ENCODE results near the gene C1QL3. TPM values are rescaled to one million over a fixed set of nuclear protein-coding genes. Genes with fewer than 3 reads are reported as not detected.

Gene C1QL3
- total and polyA plus RNA-seq, 9 donors, result 0.07 to 0.11 TPM; not detected in 7

DNA sequence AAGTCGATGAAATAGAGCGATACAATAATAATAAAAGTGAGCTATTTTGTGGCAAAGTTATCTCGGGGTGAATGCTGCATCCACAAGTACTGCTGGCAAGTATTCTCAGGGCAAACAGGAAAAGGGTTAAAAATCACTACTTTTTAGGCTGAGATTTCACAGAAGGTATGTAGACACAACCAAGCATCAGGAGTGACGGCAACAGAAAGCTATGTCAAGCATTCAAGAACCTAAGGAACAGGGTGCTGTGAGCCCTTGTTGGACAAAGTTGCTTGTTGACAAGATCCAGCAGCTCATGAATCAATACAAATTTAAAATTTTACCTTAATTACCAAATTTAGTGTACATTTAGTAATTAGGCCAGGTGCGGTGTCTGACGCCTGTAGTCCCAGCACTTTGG lies 41.2 kb upstream of the C1QL3 start:
- WGBS, 3 donors, result 74 to 80% (median 79%) methylated on average over 6 of the region's 6 CpGs
- Histone ChIP-seq H3K27ac (no peak overlapping the region), H3K27me3 (no peaks in the 10 kb centered on the region), H3K4me3 (no peak overlapping the region), H3K4me1 (ENCODE audit: insufficient read depth) (no peaks in the 10 kb centered on the region), H3K36me3 (no peaks in the 10 kb centered on the region), H3K9me3 (no peaks in the 10 kb centered on the region)
- intact Hi-C loops (cut with DNase I), result no loop called here
- TF ChIP-seq POLR2A (IDR thresholded peaks at IDR 0.05), result no peak
- TF ChIP-seq, protein P1, sequence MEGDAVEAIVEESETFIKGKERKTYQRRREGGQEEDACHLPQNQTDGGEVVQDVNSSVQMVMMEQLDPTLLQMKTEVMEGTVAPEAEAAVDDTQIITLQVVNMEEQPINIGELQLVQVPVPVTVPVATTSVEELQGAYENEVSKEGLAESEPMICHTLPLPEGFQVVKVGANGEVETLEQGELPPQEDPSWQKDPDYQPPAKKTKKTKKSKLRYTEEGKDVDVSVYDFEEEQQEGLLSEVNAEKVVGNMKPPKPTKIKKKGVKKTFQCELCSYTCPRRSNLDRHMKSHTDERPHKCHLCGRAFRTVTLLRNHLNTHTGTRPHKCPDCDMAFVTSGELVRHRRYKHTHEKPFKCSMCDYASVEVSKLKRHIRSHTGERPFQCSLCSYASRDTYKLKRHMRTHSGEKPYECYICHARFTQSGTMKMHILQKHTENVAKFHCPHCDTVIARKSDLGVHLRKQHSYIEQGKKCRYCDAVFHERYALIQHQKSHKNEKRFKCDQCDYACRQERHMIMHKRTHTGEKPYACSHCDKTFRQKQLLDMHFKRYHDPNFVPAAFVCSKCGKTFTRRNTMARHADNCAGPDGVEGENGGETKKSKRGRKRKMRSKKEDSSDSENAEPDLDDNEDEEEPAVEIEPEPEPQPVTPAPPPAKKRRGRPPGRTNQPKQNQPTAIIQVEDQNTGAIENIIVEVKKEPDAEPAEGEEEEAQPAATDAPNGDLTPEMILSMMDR (IDR thresholded peaks at IDR 0.05), result no peak
- no peak for TF ChIP-seq EP300 (IDR thresholded peaks at IDR 0.05)
- no peak for DNase-seq

DNA sequence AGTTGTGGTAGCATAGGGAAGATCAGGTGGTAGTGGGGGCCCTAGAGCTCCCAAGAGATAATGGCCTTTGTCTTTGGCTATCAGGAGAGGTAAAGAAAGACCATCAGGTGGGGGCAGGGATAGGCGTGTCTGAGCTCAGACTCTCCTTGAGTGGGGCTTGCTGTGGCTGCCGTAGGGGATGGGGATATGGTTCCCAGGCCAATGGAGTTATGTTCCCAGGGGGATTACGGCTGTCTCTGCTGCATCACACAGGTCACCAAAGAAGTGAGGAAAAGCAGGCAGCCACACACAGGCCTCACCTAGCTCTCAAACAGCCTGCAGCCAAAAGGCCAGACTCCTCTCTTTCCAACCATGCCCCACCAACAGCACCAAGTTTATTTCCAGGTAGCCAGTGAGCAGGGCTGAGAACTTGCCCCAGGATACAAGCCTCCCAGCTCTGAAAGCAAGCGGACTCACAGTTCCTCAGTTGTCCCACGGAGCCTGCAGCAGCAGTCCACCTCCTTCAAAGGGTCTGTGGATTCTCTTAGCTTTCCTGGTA lies 37.6 kb upstream of the C1QL3 start:
- no peak overlapping the region for H3K4me3 ChIP-seq
- intact Hi-C loops (cut with DNase I), result no loop called here
- no peak overlapping the region for H3K27ac ChIP-seq
- H3K36me3 ChIP-seq, result no peaks in the 10 kb centered on the region
- no peaks in the 10 kb centered on the region for H3K9me3 ChIP-seq
- H3K27me3 ChIP-seq, result no peaks in the 10 kb centered on the region
- H3K4me1 ChIP-seq (ENCODE audit: insufficient read depth), result no peaks in the 10 kb centered on the region
- 68 to 83% (median 81%) methylated on average over 5 of the region's 5 CpGs for WGBS, 3 donors
- DNase-seq, result no peak
- TF ChIP-seq POLR2A (IDR thresholded peaks at IDR 0.05) (no peak), EP300 (IDR thresholded peaks at IDR 0.05) (no peak)
- TF ChIP-seq, protein P1 (IDR thresholded peaks at IDR 0.05), result no peak

DNA sequence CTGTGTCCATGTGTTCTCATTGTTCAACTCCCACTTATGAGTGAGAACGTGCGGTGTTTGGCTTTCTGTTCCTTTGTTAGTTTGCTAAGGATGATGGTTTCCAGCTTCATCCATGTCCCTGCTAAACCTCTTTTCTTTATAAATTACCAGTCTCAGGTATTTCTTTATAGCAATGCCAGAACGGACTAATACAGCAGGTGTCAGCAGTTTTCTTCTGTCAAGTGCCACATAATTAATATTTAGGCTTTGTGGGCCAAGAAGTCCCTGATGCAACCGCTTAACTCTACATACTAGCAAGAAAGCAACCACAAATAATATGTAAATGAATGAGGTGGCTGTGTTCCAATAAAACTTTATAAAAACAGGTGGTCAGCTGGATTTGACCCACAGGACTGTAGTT lies 26.3 kb upstream of the C1QL3 start:
- TF ChIP-seq, protein P1 (IDR thresholded peaks at IDR 0.05), result no peak
- TF ChIP-seq POLR2A (IDR thresholded peaks at IDR 0.05), result no peak
- TF ChIP-seq EP300 (IDR thresholded peaks at IDR 0.05), result no peak
- no peak for DNase-seq
- H3K4me1 ChIP-seq (ENCODE audit: insufficient read depth), result no peaks in the 10 kb centered on the region
- H3K27ac ChIP-seq, result no peak overlapping the region
- H3K36me3 ChIP-seq, result no peaks in the 10 kb centered on the region
- 57 to 69% (median 64%) methylated on average over 4 of the region's 4 CpGs for WGBS, 3 donors
- intact Hi-C loops (cut with DNase I), result no loop called here
- no peaks in the 10 kb centered on the region for H3K9me3 ChIP-seq
- H3K27me3 ChIP-seq, result no peaks in the 10 kb centered on the region
- H3K4me3 ChIP-seq, result no peak overlapping the region

DNA sequence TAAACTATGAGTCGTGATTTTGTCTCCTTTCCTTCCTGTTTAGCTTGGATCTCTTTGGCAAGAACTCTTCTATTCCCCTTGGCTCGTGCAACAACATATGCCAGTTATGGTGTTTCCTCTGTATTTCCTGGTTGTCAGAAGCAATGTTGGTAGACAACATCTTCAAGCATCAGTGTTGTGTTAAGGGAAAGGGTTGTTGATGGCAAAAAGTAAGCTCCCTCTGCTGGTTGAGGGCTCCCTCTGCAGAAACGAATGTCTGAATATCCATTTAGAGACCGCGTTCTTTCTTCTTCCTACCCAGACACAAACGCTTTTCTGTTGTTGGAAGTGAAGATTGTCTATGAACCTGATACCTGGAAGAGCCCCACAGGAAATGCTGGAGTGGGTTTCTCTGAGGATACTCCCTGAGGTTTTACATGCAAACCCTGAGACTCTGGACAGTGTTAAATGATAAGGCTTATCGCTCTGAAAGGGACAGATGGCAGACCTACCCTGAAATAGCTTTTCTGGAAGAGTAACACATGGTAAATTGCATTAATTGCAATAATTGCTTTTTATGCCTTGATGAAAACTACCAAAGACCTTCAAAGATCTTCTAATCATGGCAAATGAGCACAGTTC lies 23.5 kb upstream of the C1QL3 start:
- WGBS, 3 donors, result 22 to 26% (median 24%) methylated on average over 7 of the region's 7 CpGs
- no peak for DNase-seq
- intact Hi-C loops (cut with DNase I), result no loop called here

DNA sequence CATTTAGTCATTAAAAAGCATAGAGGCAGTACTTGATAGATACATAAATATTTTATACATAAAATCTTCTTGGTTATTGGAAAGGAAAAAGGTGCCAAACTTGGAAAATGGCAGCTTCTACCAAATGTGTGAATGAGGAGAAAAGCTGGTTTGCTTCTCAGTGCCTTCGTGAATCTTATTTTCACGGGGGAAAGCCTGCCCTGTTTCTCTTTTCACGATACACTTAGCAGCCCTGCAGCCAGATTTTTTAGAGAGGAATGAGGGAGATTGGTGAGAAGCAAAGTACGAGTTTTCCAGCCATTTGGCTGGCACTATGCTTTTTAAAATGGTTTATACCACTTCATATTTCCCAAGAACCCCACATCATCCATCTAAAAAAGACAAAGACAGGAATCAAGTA lies 22.9 kb upstream of the C1QL3 start:
- no peaks in the 10 kb centered on the region for H3K36me3 ChIP-seq
- H3K4me1 ChIP-seq (ENCODE audit: insufficient read depth), result no peaks in the 10 kb centered on the region
- intact Hi-C loops (cut with DNase I), result no loop called here
- no peak for DNase-seq
- H3K27me3 ChIP-seq, result no peaks in the 10 kb centered on the region
- TF ChIP-seq EP300 (IDR thresholded peaks at IDR 0.05) (no peak), POLR2A (IDR thresholded peaks at IDR 0.05) (no peak)
- TF ChIP-seq, protein P1 (IDR thresholded peaks at IDR 0.05), result no peak
- H3K4me3 ChIP-seq, result no peak overlapping the region
- no peaks in the 10 kb centered on the region for H3K9me3 ChIP-seq
- 75 to 82% (median 78%) methylated on average over 4 of the region's 4 CpGs for WGBS, 3 donors
- H3K27ac ChIP-seq, result no peak overlapping the region

More for the DNA sequence above, 23.5 kb upstream of the C1QL3 start:
- no peaks in the 10 kb centered on the region for H3K9me3 ChIP-seq
- H3K27me3 ChIP-seq, result no peaks in the 10 kb centered on the region
- H3K4me1 ChIP-seq (ENCODE audit: insufficient read depth), result no peaks in the 10 kb centered on the region
- H3K36me3 ChIP-seq, result no peaks in the 10 kb centered on the region
- no peak overlapping the region for H3K4me3 ChIP-seq
- TF ChIP-seq EP300 (IDR thresholded peaks at IDR 0.05), result no peak
- H3K27ac ChIP-seq, result no peak overlapping the region

Measured in ovary (tissue), 9 donors.